Fibroblast of skin of left biceps (primary cell): ENCODE data around the gene ADGRA1.
"Not testable (repeated sequence)": the region's sequence is repeated elsewhere in the genome, so short reads cannot be mapped to it uniquely, and the experiment has no call there.

Experiments used
- DNase-seq, 2 experiments: peaks; one replicate each; pipeline ENCODE4 v3.0.0-alpha.2; 2013; ENCODE audit warnings: low read depth in 2 of 2

The ADGRA1 gene

DNA sequence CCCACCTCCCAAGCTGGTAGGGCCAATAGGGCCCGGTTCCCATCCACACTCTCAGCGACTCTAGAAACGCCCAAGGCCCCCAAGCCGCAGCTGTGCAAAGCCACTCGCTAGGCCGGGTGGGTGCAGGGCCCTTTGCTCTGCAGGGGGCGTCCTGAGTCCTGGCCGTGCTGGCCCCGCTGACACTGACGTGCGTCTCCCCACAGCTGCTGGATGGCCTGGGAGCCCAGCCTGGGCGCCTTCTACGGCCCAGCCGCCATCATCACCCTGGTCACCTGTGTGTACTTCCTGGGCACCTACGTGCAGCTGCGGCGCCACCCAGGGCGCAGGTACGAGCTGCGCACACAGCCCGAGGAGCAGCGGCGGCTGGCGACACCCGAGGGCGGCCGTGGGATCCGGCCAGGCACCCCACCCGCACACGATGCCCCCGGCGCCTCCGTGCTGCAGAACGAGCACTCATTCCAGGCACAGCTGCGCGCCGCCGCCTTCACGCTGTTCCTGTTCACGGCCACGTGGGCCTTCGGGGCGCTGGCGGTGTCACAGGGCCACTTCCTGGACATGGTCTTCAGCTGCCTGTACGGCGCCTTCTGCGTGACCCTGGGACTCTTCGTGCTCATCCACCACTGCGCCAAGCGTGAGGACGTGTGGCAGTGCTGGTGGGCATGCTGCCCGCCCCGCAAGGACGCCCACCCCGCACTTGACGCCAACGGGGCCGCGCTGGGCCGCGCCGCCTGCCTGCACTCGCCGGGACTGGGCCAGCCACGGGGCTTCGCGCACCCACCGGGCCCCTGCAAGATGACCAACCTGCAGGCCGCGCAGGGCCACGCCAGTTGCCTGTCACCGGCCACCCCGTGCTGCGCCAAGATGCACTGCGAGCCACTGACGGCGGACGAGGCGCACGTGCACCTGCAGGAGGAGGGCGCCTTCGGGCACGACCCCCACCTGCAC lies 40.7 kb downstream of the ADGRA1 start:
- DNase-seq = no peak

DNA sequence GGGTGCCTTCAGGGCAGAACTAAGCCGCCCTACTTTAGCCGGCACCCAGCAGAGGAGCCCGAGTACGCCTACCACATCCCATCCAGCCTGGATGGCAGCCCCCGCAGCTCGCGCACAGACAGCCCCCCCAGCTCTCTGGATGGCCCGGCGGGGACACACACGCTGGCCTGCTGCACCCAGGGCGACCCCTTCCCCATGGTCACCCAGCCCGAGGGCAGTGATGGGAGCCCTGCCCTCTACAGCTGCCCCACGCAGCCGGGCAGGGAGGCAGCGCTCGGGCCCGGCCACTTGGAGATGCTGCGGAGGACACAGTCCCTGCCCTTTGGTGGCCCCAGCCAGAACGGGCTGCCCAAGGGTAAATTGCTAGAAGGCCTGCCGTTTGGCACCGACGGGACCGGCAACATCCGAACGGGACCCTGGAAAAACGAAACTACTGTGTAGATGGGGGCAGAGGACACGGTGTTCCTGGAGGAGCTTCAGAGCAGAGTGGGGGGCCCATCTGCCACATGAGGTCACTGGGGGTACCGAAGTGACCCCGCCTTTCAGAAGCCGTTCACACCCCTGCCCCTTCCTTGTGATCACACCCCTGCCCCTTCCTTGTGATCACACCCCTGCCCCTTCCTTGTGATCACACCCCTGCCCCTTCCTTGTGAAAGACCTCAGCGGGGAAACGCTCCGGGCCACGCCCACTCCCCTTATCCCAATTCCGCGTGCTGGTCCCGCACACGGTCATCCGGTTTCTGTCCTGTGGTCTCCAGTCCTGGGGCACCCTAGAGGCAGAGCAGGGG lies 41.5 kb downstream of the ADGRA1 start:
- no peak for DNase-seq

DNA sequence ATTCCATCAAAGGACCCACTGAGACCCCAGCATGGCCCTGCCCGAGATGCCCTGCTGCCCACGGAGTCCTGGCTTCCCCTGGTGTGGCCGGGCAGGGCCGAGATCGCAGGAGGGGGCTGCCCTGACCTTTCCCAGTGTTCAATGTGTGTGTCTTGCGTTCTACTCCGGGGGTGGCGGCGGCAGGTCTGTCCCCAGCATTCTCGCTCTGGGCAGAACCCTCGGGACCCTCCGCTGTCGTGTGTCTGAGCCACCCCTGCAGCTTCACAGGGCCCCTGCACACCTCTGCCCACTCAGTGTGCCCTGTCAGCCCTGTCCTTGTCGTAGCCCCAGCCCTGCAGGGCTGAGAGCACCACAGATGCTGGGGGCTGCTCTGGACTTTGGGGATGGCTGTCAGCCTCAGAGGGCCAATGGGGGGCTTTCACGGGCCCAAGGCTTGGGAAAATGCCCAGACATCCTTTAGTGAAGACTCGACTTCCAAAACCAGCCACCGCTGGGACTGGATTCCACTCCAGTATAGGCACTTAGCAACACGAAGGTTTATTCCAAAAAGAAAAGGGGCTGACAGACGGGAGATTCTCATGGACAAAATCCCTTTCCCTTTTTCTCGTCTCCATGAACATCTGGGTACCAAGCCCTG lies 42.3 kb downstream of the ADGRA1 start:
- no peak for DNase-seq

DNA sequence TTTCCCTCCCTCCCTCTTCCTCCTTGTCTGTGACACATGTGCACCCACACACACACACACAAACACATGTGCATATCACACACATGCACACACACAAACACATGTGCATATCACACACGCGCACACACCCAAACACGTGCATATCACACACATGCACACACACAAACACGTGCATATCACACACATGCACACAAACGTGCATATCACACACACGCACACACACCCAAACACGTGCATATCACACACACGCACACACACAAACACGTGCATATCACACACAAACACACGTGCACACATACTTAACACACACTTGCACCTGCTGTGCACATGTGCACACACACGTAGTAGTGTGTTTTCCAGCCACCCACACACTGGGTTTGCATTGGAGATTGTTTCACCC lies 42.9 kb downstream of the ADGRA1 start:
- DNase-seq = no peak

DNA sequence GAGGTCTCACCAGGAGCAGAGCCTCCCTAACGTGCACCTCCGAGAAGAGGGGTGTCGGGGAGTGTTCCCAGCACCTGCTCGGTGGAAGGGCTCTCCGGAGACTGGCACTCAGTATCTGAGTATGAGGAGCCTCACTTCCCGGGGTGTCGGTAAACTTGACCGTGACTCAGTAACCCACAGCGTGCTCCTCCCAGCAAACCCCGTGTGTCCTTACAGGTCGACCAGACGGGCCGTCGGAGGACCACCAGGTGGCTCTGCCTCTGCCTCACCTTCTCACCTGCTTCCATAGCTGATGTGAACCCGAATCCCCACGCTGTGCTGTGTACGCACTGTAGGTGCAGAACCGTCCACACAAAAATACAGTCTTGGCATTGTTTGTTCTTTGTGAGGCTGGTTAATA lies 43.3 kb downstream of the ADGRA1 start:
- DNase-seq = no peak

DNA sequence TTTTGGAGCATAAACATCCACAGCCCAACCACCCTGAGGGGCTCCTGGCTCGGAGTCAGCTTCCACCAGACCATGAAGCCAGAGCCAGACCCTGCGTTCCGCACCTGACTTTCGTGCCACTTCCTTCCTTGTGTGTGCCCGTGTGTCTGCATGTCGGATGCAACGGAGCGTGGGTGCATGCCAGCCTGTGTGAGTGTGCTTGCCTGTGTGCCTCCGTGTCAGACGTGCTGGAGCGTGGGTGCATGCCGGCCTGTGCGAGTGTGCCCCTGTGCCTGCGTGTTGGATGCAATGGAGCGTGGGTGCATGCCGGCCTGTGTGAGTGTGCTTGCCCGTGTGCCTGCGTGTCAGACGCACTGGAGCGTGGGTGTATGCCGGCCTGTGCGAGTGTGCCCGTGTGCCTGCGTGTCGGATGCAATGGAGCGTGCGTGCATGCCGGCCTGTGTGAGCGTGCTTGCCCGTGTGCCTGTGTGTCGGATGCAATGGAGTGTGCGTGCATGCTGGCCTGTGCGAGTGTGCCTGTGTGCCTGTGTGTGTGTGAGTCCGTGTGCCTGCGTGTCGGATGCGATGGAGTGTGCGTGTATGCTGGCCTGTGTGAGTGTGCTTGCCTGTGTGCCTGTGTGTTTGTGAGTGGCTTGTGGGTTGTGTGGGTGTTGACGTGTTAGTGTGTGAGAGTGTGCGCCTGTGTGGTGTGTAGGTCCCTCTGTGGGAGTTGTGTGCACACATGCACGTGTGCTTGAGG lies 44.2 kb downstream of the ADGRA1 start:
- no peak for DNase-seq

DNA sequence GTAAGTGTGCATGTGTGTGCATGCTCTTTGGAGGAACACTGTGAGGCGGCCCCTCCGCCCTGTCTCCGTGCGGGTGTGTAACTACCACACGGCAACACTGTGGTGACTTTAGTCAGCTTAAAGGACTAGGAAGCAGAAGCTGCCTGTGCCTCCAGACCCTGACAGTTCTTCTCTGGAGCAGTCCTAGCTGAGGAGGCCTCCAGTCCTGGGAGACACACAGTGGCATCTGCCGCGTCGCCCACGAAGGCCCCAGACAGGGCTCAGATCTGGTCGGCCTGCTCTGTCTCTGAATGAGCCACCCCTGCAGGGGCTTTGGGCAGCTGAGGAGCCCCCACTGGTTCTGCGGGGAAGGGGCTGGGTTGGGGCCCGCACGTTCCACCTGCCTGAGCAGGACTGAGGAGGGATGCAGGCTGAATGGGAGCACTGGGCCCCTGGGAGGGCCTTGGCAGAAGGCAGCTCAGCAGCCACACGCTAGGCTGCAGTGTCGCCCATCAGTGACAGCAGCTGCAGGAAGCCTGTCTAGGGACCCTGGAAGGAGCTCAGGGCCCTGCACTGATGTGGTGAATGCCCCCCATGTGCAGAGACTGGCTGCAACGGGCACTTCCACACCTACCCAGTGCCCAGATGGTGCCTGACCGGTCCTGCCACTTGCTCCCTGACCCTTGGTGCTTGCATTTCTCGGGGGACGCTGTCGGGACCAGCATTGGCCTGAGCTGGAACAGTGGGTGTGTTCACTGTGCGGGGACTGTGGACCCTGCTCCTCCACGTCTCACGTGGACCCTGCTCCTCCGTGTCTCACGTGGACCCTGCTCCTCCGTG lies 45.0 kb downstream of the ADGRA1 start:
- no peak for DNase-seq

DNA sequence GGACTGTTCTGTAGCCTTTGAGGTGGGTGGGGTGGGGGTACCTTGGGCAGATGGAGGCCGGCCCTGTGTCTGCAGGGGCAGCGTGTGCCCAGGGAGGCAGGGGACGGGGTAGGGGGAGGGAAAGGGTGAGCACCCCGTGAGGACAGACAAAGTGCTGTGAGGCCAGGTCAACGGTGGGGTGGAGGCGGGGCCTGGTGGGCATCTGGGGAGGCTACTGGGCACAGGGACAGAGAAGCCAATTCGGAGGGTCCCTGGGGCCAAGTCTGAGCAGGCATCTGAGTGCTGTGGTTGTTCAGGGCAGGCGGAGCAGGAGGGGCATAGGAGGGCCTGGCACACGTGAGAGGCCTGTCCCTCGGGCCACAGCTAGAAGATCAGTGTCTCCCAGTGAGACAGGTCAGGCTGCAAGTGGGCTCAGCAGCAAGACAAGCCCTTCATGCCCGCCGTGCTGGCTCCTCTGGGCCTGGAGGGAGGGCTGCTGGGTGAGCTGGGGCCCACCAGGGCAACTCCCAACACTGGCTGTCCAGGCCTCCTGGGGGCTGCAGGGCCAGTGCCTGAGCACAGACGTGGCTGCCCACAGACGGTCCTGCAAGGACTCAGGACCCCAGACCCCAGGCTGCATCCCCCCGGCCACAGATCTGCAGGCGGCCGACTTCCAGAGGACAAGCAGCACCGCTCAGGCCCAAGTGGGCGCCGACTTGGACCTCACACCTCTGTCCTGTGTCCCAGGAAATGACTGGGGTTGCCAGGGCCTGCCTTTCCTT lies 45.9 kb downstream of the ADGRA1 start:
- DNase-seq = no peak

DNA sequence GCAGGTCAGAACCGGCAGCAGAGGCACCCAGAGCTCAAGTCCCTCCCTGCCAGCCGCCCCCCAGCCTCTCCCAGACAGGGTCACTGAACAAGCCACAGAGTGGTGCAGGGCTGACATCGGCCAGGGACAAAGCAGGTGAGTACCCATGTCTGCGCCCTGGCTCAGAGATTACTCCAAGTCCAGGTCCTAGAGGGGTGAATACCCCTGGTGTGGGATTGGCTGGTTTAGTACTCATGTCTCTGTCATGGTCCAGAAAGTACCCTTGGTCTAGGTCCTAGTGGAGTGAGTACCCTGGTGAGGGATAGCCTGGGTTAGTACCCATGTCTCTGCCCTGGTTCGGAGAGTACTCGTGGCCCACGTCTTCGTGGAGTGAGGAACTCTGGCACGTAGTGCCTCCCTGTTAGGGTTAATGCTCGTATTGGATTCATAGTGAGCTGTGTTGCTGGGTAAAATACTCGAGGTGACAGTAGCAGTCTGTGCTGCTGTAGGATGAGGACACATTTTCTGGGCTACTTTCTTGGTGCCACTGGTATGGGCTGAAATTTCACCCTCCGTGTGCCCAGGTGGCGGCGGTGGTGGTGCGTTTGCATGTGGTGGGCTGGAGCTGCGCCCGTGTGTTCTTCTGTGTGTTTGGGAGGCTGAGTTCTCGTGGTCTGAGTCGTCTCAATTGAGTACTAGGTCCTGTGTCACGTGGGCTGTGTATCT lies 46.8 kb downstream of the ADGRA1 start:
- DNase-seq = no peak

DNA sequence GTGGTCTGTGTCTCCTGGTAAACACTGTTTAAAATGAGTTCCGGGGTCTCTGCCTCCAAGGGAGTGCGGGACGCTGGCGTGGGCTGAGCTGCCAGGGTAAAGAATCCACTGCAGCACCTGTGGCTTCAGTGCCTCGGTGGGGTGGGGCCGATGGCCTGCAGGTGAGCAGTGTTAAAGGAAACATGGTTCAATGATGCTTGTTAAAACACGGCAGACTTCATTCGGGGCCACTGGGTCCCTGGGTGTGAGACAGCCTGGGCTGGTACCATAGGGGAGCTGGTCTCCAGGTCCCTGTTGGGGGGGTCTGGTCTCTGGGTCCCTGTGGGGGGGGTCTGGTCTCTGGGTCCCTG lies 47.4 kb downstream of the ADGRA1 start:
- no peak for DNase-seq

DNA sequence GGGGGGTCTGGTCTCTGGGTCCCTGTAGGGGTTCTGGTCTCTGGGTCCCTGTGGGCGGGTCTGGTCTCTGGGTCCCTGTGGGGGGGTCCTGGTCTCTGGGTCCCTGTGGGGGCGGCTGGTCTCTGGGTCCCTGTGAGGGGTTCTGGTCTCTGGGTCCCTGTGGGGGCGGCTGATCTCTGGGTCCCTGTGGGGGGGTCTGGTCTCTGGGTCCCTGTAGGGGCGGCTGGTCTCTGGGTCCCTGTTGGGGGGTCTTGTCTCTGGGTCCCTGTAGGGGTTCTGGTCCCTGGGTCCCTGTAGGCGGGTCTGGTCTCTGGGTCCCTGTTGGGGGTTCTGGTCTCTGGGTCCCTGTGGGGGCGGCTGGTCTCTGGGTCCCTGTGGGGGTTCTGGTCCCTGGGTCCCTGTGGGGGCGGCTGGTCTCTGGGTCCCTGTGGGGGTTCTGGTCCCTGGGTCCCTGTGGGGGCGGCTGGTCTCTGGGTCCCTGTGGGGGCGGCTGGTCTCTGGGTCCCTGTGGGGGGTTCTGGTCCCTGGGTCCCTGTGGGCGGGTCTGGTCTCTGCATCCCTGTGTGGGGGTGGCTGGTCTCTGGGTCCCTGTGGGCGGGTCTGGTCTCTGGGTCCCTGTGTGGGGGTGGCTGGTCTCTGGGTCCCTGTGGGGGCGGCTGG lies 49.9 kb downstream of the ADGRA1 start:
- not testable (repeated sequence) for DNase-seq

DNA sequence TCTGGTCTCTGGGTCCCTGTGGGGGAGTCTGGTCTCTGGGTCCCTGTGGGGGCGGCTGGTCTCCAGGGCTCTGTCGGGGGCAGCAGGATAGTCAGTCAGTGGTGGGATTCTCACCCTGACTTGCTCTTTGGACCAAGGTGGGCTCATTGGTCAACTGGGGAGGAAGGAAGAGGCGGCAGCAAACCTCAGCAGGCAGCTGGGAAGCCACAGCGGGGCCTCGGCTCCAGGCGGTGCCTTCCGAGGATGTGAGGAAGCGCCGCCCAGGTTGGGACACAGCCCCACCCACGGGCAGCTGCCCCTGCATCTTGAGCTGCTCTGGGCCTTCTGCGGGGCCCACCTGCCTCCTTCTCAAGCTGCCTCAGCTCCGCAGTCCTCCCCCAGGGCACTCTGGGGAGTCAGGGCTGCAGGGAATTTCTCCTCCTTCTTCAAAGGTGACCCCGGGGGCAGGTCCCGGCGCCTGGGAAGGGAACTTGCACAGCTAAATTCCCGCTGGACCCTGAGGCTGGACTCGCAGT lies 51.9 kb downstream of the ADGRA1 start:
- no peak for DNase-seq

DNA sequence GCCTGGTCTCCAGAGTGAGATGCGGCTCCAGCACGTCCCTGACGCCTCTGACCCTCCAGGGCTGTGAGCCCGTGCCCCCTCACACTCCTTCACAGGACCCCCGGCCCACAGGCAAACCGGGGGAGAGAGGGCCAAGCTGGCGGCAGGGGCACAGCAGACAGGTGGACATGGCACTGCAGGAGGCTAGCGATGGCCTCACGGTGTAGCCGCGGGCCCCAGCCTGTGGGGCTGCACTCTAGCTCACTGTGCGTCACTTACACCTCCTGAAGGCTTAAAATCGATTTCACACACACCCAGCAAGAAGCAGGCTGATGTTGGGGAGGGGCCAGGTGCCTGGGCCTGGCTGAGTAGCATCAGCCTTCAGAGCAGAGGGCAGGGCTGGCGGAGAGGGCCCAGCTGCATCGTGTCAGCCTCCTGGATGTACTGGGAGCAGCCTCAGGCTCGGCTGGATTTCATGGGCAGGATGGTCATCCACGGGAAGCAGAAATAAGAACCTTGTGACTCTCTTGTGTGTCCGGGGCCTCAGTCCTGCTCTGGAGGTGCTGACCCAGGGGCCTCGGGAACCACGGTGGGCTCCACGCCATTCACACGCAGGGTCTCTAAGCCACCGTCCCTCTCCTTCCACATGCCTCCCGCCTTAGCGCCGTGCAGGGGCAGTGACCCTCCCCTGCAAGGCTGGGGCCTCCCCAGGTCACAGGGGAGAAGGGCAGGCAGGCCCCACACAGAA lies 52.9 kb downstream of the ADGRA1 start:
- DNase-seq = no peak

DNA sequence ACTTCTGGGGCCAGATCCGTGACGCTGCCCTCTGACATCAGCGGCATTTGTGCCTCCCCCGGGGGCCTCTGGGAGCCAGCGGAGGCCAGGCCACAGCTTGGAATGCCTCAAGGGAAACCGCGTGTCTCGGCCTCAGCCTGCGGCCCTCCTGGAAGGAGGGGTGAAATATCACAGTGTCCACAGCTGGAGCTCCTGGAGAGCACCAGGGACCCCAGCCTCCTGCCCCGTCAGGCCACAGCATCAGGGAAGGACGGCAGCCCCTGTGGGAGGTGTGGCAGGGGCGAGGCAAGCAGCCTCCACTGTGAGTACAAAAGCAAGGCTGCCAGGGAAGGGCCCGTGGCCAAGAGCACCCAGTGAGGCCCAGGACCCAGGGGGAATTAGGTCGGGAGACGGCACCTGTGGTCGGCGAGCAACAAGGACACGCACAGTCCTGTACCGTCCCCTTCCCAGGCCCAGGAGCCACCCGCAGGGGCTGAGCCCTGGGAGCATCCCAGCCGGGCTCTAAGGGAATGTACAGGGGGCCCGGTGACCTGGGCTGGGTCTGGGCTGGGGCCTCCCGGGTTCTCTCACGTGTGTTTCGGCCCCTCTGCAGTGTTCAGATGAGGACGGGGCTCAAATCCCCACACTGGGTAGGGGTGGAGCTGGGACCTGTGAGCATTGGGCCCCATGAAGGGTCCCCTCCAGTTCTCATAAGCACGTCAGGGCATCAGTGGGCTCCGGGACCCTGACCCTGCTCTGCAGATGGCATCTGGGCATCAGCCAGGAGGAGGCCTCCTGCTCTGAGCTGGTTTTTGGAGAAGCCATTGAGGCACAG lies 53.6 kb downstream of the ADGRA1 start:
- DNase-seq = no peak

DNA sequence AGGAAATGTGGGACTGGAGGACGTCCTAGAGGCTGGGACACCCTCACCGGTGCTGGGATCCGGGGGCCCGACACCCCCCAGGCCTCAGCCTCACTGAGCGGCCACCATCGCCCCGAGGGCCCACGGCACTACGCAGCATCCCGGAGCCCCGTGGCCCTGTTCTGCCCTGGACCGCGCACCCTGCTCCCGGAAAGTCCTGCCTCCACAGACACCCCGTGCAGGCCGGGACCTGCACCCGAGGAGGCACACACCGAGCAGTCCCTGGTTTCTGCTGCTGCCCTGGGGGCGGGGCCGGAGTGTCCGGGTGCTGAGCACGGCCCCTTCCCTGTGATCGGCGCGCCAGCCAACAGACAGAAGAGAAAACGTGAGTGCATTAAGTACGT lies 54.2 kb downstream of the ADGRA1 start:
- DNase-seq = no peak

DNA sequence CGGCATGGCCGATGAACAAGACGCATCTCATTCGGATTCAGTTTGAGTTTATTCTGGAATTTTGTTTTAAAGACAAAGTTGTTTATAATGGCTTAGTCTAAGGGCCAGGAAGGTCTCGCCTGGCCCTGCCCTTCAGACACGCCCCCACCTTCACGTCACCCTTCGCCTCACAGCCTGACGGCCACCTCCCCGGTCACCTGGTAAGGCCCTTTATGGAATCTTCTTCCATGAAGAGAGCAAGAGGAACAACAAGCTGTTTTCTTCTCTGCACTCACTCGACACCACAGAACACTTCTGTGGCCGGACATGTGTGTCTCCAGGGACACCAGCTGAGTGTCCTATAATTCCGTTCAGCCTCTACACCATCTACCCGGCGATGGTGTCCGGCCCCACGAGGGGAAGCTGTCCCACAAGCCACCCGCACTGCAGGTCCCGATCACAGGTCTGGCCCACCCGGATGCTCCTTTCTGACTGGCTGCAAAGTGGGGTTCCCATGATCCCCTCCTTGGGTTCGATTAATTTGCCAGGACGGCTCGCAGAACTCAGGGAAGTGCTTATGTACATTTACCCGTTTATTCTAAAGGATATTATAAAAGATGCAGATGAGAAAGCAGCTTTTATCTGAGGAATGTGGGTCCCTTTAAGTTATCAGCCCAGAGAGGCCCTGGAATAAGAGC lies 54.9 kb downstream of the ADGRA1 start:
- no peak for DNase-seq

DNA sequence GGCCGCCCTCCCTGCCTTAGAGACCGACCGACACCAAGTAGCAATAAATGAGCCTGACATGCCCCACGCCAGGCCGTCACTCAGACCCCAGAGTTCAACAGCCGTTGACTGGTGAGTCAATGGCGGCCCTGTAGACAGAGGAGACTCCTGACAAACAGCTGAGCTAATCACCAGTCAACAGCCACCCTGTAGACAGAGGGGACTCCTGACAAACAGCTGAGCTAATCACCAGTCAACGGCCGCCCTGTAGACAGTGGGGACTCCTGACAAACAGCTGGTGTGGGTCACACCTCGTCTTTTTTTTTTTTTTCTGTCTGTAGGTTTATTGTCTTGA lies 55.4 kb downstream of the ADGRA1 start:
- no peak for DNase-seq
